GM21390 (cell line): ENCODE measurements around the gene SUN1.

ENCODE experiments used
- ATAC-seq: cut with Tn5 transposase; IDR thresholded peaks from one replicate; pipeline ENCODE4 v1.9.1; 2021; ENCODE audit not compliant: unreplicated experiment

SUN1 gene

DNA sequence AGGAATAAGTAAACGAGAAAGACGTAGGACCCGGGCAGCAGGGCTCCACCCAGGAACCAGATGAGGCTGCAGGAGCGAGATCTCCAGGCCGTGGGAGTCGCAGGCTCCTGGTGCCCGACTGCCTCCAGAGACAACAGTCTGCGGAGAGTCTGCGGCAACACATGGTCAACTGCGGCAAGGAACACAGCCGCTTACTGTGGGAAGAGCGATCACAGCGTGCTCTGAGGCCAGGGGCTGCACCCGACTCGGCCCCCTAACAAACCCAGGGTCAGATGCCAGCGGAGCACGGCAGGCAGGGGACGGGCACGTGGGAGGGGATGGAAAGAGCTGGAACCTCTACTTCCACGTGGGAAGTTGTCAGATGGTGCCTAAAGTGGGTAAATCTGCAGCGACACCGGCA lies 70.7 kb downstream of the SUN1 start:
- no peak for ATAC-seq

DNA sequence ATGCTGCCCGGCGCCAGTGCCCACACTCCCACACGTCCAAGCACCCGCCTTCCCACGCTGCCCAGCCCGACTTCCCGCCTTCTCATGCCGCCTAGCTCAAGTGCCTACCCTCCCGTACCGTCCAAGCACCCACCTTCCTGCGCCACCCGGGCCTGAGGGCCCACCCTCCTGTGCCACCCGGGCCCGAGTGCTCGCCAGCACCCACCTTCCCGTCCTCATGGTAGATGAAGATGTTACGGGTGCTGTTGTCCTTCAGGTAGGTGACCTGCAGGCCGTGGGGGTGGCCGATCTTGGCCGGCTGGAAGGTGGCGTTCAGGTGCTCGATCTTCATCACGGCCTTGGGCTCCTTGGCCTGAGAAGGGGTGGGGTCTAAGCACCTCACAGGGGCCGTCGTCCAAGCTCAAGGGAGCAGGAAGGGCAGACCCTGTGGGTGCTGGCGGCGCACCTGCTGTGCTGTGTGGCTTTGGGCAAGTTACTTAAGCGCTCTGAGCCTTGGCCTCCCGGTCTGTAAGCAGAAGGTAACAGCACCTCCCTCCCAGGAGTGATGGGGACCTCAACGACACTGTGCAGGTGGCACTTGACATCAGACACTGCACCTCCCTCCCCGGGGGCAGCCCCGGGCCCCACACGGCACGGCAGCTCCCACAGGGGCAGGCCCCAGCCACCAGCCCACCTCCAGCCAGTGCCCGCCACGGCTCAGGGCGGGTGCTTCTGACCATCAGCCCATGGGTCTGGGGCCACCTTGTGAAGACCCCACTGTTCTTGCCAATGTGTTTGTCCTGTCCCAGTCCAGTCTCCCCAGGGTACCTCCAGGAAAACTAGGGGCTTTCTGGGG lies 71.9 kb downstream of the SUN1 start:
- no peak for ATAC-seq

- no peak for ATAC-seq
Observed at GRCh38 chr7:904847-905246, 72.6 kb downstream of the SUN1 start.

DNA sequence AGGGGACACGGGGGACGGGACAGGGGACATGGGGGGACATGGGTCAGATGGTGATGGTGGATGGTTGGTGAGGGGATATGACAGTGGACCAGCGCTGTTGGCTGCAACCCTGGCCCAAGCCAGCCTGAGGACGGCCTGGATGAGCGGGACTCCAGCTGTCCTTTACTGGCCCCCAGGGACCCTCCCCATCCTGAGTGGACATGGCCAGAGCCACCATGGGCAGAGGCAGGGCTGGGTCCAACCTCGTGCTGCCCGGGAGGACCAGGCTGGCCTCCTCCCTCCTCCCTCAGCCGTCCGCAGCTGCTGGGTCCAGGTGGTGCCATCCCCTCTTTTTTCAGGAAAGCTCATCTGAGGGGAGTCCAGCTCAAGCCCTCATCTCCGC lies 74.5 kb downstream of the SUN1 start:
- no peak for ATAC-seq

DNA sequence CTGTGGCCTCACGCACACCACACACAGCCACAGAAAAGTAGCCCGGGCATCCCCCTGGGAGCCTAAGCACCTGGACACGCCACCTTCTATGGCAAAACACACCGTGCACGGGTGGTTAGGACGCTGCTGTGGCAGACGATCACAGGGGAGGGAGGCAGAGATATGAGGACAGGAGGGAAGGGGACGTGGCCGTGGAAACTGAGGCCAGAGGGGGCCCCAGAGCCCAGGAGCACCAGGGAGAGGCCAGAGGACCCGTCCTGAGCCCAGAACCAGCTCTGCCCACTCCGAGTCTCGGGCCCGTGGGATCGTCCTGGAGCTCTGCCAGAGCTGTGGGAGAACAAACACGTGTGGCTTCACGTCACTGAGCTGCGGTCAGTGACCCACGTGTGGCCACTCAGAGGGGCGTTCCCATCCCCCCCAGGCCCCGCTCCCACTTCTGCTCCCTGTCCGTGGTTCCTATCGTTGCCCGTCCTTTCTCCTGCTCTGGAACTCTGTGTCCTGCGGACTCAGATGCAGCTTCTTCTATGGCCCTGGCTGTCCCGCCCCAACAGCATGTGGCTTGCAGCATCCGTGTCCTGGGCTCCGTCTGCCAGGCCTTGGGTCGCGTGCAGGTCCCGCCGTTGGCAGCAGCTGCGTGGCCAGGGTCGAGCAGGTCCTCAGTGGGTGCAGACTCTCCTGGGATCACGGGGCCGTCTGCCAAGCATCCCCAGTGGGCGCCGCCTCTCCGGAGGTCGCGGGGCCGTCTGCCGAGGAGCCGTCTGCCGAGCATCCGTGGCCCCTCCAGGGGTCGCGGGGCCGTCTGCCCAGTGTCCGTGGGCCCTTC lies 75.1 kb downstream of the SUN1 start:
- ATAC-seq = no peak

GRCh38 chr7:908159-908581 lies 75.9 kb downstream of the SUN1 start:
- ATAC-seq = no peak

- ATAC-seq = peak; percentile 70
Observed at GRCh38 chr7:908591-909357, 76.5 kb downstream of the SUN1 start.

DNA sequence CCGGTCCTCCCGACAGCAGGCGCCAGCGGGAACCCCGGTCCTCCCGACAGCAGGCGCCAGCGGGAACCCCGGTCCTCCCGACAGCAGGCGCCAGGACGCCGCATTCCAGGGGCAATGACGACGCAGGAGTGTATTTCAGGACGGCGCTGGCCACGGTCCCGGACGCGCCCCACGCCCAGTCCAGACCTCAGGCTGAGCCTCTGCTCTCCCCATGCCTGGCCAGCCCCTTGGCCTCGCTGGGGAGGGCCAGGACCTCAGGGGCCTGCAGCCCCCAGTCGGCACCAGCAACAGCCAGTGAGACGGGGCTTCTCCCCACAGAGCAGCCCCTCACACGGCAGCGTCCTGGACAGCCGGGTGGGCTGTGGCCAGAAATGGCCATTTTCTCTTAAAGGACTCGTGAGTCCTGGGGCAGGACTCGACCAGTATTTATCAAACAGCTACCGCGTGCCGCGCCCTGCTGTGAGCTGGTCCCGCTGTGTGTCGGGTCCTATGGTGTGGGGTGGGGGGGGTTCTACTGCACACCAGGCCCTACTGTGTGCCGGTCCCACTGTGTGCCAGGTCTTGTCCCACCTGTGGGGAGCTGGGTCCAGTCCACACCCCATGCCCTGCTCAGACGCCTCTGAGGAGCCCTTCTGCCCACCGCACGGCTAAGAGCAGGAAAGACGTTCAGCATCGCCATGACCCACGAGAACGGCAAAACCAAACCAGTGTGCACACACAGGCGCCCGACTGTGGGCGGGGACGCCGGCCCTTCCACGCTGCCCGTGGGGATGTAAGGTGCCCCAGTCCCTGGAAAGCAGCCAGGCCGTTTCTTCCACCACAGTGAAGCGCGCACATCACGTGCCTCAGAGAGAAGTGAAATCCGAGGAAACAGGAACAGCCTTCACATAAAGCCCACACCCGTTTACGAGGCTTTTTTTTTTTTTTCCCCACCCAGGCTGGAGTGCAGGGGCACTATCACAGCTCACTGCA lies 77.4 kb downstream of the SUN1 start:
- no peak for ATAC-seq

DNA sequence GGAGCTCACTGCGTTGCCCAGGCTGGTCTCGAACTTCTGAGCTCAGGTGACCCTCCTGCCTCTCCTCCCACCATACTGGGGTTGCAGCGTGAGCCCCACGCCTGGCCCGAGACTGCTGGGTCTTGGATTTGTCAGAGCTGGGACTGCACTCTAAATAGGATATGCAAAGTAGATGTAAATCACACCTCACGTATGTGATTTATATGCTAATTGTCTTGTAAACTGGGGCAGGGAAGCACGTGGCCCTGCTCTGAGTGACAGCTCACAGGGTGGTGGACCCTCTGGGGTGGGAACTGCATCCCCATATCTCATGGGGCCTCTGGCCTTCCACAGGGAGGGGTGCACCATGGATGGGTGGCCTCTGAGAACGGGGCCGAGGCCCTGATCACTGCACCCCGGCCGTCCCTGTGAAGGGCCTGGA lies 78.2 kb downstream of the SUN1 start:
- ATAC-seq = no peak

DNA sequence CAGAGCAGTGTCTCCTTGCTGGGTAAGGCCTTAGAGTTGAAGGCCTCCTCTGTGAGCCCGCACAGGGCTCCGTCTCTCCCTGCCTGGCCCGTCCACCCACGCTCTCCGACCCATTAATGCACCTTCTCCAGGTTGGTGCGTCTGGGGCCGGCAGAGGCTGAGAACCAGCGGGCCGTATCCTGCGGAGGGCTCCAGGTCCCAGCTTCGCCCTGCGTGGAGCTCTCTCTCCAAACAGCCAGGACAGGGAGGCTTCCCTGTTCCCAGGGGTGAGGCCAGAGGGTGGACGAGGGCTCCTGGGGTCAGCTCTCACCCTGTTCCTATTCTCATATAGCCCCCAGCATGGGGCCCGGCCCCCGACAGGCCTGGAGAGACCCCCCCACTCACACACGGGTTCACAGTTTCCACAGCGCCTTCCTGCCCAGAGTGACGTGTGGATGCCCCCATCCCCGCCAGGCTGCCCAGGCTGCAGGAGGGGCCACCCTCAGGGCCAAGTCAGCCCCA lies 78.7 kb downstream of the SUN1 start:
- ATAC-seq = no peak

- no peak for ATAC-seq
Observed at GRCh38 chr7:911791-912480, 79.7 kb downstream of the SUN1 start.

GRCh38 chr7:913736-914520 lies 81.7 kb downstream of the SUN1 start:
- ATAC-seq = no peak

DNA sequence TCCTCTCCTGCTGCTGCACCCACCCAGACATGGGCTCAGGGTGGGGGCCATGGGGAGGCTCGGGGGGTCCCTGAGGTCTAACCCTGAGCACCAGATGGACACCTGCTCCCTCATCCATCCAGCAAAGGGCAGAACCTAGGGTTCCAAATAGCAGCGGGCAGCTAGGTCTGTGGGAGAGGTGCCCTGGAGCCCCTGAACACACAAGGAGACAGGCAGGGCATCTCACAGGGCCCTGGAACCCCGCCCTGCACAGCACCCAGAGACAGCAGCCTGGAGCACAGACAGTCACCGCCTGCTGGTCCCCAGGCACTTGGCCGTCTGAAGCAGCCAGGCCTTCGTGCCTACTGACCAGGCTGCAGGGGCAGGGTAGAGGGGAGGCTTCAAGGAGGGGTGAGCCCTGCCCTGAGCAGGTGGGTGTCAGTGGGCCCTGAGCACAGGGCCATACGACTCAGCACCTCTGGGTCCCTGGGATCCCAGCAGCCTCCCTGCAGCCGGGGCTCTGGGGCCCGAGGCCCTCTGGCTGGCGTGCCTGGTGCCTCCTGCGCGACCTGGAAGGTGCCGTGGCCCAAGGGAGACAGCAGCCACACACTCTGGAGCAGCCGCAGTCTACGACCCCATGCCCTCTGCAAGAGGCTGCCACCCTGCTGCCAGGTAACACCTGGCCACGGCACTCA lies 82.4 kb downstream of the SUN1 start:
- ATAC-seq = no peak

- ATAC-seq = no peak
Observed at GRCh38 chr7:915291-916218, 83.3 kb downstream of the SUN1 start.

GRCh38 chr7:916291-916941 lies 84.1 kb downstream of the SUN1 start:
- no peak for ATAC-seq

- ATAC-seq = no peak
Observed at GRCh38 chr7:917255-918117, 85.2 kb downstream of the SUN1 start.
